GM21576 (cell line): ENCODE data around the gene GGT5.
"Not testable (repeated sequence)": the region's sequence is repeated elsewhere in the genome, so short reads cannot be mapped to it uniquely, and the experiment has no call there.

Experiments
- ATAC-seq: cut with Tn5 transposase; IDR thresholded peaks from one replicate; pipeline ENCODE4 v1.9.1; 2021; ENCODE audit warnings: mild to moderate bottlenecking, moderate library complexity; ENCODE audit not compliant: unreplicated experiment

Gene GGT5

DNA sequence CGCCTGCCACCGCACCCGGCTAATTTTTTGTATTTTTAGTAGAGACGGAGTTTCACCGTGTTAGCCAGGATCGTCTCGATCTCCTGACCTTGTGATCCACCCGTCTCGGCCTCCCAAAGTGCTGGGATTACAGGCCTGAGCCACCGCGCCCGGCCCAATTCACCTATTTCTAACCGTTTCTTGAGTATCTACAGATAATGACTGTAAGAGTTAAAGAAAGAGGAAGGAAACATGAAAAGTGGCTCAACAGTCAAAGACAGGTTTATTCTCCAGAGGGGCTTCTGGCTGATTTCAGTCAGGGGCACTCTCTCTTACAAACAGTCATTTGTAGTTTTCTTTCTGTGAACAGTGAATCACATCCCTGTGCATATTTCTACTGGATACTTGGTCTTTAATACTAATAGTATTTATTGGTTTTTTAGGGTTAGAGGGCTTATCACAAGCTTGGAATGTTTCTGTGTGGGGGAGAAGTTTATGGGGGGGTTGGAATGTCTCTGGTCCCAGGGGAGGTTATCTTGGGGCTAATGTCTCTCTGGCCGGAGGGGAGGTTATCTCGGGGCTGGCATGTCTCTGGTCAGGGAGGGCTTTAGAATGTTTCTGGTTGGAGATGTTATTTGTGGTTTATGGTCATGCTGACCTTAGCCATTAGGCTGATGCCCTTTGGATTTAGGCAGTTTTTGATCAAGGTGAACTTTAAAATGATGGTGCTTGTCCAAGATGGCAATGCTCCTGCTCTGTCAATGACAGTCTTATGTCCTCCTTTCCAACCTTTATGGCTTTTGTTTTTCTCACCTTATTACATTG is 38.2 kb downstream of the GGT5 start:
- not testable (repeated sequence) for ATAC-seq

DNA sequence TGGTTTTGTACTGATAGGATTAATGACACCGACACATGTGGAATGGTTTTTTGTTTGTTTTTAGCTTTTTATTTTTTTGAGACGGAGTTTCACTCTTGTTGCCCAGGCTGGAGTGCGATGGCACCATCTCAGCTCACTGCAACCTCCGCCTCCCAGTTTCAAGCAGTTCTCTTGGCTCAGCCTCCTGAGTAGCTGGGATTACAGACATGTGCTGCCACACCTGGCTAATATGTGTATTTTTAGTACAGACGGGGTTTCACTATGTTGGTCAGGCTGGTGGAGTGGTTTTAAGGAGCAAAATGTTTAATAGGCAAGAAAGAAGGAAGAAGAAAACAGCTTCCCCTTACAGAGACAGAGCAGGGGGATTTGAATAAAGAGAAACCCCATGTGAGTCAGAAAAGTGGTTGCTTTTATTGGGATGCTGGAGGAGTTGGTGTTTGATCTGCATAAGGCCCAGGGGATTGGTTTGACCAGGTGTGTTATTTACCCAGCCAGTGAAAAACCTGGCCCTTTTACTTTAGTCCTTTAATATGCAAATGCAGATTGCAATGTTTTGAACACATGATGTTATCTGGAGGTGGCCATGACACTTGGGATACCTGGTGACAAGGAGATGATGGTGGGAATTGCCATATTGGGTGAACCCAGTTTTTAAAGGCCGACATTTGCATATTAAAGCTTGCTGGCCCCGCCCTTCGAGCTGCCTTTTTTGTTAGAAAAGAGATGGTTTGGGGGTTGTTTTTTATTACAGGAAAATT is 39.3 kb downstream of the GGT5 start:
- ATAC-seq, result no peak

DNA sequence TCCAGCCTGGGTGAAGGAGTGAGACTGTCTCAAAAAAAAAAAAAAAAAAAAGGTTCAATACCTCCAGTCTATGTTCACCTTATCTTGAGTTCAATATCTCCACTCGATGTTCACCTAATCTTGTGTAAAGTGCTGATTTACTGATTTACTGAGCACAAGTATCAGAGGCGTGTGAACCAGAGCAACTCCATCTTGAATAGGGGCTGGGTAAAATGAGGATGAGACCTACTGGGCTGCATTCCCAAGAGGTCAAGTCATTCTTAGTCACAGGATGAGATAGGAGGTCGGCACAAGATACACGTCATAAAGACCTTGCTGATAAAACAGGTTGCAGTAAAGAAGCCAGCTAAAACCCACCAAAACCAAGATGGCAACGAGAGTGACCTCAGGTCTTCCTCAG is 41.0 kb downstream of the GGT5 start:
- ATAC-seq, result not testable (repeated sequence)

DNA sequence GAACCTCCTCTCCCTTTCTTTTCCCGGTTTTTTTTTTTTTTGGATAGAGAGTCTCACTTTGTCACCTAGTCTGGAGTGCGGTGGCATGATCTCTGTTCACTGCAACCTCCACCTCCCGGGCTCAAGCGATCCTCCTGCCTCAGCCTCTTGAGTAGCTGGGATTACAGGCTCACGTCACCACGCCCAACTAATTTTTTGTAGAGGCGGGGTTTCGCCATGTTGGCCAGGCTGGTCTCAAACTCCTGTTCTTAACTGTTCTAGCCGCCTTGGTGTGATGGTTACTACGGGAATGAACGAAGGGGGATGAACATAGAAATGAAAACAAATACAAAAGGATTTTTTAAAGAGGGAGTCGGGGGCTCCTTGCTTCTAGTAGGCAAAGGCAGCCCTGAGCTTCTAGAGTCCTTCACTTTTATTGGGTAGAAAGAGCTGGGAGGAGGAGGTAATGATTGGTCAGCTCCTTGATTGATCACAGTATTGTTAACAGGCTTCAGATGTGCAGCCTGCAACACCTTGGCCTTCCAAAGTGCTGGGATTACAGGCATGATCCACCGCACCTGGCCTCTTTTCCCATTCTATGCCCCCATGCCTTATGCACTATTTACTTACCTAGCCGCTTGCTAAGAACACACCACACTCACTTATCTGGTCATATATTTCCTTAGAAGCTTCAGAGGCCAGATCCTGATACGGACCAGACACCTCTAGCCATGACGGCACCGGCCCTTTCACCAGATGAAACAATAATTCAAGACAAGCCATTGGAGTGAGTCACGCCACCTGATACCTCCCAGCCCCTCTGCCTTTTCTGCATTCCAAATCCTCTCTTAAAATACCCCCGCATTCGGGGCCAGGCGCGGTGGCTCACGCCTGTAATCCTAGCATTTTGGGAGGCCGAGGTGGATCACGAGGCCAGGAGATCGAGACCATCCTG is 42.9 kb downstream of the GGT5 start:
- no peak for ATAC-seq

DNA sequence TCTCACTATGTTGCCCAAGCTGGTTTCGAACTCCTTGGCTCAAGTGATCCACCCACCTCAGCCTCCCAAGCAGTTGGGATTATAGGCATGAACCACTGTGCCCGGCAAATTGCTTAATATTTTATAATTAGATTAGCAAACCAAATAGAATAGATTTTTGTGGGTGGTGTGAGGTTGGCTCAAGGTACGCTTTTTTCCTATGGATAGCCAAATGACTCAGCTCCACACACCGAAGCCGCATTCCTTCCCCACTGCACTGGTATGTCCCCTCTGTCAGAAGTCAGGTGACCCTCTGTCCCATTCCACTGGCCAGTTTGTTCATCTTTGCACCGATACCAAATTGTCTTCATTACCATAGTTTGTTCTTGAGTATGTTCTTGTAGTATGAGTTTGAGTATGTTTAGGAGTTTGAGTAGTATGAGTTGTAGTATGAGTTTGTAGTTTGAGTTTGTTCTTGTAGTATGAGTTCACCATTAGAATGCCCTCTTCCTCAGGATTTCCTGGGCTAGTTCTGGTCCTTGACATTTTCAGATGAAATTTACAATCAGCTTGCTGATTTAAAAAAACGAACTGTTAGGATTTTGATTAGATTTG is 44.2 kb downstream of the GGT5 start:
- no peak for ATAC-seq

DNA sequence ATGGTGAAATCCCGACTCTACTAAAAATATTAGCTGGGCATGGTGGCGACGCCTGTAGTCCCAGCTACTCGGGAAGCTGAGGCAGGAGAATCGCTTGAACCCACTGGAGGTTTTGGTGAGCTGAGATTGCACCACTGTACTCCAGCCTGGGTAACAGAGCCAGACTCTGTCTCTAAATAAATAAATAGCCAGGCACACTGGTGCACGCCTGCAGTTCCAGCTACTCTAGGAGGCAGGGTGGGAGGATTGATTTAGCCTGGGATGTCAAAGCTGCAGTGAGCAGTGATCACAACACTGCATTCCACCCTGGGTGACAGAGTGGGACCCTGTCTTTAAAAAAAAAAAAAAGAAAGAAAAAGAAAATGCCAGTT is 46.2 kb downstream of the GGT5 start:
- ATAC-seq, result no peak

DNA sequence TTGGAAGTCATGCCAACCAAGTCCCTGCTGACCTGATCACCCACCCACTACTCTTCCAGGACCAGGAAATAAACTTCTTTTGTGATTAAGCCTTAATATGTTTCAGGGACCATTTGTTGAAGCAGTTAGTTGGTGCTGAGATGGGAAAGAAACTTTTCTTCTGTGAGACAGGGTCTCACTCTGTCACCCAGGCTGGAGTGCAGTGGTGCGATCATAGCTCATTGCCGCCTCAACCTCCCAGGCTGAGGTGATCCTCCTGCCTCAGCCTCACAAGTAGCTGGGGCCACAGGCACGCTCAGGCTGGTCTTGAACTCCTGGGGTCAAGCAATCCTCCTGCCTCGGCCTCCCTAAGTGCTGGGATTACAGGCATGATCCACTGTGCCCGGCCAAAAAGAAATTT is 53.0 kb downstream of the GGT5 start:
- ATAC-seq, result no peak

DNA sequence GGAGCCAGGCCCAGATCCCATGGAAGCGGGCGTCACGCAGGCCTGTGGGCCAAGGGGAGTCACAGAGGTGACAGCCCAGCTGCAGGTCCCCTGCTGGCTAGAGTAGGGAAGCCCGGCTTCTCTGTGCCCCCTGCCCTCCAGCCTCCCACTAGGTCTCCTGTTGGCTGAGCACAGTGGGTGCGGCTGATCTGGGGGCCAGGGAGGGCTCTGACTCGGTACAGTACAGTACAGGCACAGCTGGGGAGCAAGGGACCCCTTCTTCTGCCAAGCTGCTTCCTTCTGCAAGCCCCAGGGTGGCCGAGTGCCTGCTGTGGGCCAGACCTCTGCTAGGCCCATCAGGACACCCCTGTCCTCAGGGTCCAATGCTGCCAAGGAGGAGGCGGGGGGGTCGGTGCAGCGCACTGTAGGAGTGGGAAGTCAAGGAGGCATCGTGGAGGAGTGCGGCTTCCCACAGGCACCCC is 53.5 kb downstream of the GGT5 start:
- no peak for ATAC-seq

DNA sequence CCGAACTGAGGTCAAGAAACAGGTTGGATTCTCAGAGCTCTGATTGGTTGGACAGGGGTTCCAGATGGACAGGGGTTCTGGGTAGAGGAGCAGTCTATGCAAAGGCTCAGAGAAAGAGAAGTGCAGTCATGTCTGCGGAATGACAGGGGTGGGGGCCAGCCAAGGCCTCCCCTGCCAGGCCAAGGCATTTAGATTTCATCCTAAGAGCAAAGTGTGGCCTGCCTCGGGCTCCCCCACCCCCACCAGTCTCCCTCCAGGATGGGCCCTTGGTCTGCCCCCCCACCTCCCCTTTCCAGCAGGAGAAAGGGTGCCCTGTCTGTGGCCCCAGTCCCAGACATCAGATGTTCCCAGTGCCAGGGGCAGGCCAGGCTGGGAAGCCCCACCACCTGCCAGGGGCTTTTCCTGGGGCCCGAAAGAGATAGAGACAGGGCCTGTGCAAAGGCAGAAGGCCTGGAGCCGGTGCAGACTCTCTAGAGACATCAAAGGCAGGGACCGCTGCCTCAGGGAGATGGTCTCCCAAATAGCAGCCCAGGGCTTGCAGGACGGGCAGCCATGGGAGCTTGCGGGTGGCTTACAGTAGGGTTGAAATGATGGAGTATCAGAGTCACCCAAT is 54.2 kb downstream of the GGT5 start:
- no peak for ATAC-seq

DNA sequence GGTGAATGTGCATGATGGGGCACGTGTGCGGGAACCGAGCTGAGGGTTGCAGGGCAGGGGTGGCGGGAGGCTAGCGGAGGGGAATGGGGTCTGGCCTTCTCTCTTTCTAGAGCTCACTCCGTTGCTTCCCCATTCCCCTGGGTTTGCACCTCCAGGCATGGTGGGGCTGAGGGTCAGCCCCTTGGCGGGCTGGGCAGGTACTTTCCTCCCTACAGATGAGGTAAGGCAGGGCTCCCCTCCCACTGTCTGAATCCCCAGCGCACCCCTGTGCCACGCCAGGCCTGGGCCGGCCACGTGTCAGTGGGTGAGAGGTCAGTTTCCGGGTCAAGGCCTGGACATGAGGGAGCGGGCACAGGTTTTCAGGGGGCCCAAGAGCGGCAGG is 54.7 kb downstream of the GGT5 start:
- no peak for ATAC-seq

DNA sequence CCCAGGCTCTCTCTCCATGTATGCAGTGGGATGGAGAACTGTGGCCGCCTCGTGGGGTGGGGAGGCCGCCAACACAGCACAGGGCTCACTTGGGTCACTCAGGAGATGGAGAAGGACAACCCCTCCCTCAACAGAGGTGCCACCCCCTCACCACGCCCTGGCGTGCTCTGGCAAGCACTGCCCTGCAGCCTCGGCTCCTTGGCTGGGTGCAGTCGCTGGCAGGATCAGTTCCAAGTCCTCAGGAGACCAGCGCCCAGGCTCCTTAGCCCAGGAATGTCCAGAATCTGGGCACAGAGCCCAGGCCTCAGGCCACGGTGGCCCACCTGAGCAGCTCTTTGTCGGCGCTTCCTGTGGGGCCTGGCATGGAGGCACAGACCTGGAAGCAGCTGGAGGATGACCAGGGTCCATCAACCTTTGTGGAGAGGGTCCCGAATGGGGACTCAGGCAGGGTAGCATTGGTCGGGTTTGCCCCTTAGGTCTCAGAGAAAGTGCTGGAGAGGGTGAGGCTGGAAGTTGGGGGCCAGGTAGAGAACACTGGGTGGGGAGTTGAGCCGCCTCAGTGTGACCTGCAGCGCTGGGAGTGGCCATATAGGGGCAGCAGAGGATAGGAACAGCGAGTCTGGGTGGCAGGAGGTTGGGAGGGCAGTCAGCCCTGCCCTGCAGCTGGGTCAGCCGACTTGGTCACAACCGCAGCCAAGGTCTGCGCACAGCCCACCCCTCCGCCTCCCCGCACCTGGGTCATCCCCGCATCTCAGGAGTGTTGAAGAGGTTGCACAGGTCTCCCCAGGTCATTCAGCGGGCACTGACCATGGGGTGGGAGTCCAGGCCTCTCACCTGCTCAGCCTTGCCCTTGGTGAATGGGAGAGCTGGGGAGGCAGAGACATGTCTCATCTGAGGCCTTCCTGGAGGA is 55.4 kb downstream of the GGT5 start:
- no peak for ATAC-seq

DNA sequence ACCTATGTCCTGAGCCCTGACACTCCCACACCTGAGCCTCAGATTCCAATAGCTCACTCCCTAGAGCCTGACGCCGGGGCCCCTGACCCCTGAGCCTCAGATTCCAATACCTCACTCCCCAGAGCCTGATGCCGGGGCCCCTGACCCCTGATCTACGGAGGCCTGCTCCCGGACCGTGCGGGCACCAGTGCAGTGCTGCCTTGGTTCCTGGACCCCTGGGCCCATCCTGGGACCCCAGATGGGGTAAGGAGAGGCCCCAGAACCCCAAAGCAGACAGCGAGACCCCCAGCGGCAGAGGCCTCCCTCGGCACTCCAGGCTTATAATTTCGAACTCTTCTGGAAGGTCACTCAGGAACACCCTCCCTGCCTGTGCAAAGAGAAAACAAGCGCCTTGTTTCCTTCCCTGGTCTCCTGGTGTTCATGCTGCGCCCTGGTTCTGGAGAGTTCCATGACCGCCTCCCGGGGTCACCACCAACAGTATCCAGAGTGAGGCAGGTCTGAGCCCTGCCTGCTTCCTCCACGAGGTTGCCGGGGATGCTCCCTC is 56.1 kb downstream of the GGT5 start:
- no peak for ATAC-seq

DNA sequence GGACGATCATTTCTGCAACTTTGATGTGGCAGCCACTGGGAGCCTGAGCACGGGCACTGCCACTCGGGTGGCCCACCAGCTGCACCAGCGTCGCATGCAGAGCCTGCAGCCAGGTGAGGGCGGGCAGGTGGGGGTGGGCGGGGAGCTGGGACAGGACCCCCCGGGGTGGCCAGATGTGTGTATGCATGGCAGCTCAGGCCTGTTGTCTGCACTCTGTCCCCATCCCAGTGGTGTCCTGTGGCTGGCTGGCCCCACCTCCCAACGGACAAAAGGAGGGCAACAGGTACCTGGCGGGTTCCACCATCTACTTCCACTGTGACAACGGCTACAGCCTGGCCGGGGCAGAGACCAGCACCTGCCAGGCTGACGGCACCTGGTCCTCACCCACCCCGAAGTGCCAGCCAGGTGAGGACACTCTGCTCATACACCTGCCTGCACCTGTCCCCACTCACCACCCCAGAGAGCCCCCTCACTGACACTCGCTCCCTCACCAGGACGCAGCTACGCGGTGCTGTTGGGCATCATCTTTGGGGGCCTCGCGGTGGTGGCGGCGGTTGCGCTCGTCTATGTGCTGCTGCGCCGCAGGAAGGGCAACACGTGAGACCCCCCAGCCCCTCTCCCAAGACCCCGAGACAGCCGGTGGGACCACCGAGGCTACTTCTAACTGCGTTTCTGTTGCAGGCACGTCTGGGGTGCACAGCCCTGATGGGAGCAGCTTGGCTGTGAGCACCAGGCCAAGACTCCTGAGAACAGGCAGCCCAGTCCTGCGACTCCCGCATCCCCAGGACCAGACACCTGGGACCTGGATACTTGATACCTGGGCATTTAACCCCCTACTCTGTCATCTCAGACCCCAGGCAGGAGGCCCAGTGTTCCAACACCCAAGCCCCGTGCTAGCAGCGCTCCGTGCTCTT is 56.9 kb downstream of the GGT5 start:
- no peak for ATAC-seq

DNA sequence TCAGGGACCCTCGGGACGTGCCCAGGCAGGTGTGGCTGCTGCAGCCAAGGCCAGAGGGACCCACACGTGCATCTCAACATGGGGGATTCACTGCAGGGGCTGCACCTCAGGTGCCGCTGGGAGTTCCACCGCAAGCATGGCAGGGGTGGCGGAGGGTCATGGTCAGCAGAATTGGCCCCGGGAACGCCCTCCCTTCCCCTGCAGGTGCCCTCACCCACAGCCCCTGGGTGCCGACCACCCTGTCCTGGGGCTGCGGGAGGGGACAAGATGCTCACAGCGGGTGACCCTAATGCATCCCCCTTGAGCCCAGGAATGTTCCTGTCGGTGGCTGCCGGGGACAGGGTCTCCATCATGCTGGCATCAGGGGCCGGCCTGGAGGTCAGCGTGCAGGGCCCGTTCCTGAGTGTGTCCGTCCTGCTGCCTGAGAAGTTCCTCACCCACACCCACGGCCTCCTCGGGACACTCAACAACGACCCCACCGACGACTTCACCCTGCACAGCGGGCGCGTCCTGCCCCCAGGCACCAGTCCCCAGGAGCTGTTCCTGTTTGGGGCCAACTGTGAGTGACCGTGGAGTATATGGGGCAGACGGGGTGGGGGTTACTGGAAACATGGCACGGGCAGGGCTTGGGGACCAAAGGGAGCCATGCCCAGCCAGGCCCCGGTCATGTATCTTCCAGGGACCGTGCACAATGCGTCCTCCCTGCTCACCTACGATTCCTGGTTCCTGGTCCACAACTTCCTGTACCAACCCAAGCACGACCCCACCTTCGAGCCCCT is 57.8 kb downstream of the GGT5 start:
- no peak for ATAC-seq

DNA sequence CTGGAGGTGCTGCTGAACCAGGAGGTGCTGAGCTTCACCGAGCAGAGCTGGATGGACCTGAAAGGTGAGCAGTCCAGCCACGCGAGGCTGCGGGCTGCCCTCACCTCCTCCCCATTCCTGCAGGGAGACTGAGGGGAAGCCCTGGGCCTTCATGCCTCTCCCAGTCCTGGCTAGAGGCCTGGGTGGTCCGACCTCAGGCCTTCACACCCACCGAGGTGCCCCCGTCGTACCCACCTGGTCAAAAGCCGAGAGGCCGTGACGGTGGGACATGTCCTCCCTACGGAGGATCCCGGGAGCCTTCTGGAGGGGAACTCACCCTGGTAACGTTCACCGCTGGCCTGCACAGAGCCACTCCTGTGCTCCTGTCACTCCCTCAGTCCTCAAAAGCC is 58.5 kb downstream of the GGT5 start:
- ATAC-seq, result no peak

DNA sequence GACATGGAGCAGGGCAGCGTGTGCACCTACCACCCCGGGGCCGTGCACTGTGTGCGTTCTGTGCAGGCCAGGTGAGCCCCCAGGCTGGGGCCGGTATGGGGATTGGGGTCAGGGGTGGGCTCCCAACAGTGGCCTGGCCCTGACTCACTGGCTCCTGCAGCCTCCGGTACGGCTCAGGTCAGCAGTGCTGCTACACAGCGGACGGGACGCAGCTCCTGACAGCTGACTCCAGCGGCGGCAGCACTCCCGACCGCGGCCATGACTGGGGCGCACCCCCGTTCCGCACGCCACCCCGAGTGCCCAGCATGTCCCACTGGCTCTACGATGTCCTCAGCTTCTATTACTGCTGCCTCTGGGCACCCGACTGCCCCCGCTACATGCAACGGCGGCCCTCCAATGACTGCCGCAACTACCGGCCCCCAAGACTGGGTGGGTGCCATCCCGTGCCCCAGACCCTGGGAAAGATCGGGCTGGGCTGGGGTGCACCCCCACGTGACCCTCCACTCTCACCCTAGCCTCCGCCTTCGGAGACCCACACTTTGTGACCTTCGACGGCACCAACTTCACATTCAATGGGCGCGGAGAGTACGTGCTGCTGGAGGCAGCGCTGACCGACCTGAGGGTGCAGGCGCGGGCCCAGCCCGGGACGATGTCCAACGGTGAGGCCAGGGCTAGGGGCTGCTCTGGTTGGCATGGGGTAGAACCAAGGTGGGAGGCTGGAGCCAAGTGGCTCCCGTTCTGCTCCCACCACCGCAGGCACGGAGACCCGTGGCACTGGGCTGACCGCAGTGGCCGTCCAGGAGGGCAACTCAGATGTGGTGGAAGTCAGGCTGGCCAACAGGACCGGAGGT is 59.2 kb downstream of the GGT5 start:
- ATAC-seq, result no peak
